GM19099 (cell line): Measurements from ENCODE around the gene HCN1.

Experiments
- POLR2A ChIP-seq: IDR thresholded peaks from 3 replicates; pipeline ENCODE4 v1.6.1; 2011; ENCODE audit warnings: low read depth; ENCODE audit not compliant: insufficient read length; ENCODE audit errors: extremely low read depth

HCN1 gene

GRCh38 chr5:45532826-45533624 lies 163.2 kb downstream of the HCN1 start:
- TF ChIP-seq POLR2A: no peak

DNA sequence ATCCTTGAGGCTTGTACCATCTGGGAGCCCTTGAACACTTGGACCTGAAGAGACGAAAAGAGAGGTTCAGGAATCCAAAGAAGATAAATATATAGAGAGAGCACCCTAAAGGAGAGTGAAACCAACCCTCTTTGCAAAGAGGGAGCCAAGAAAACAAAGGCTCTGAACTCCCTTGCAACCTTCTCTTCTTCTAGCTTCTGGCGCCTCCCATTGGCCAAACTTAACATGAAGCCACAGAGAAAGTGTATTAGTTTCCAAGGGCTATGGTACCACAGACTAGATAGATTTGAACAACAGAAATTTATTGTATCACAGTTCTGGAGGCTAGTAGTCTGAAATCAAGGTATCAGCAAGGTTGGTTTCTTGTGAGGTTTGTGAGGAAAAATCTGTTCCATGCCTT lies 175.1 kb downstream of the HCN1 start:
- no peak for TF ChIP-seq POLR2A

- no peak for TF ChIP-seq POLR2A
Observed at GRCh38 chr5:45512521-45512920, 183.7 kb downstream of the HCN1 start.

DNA sequence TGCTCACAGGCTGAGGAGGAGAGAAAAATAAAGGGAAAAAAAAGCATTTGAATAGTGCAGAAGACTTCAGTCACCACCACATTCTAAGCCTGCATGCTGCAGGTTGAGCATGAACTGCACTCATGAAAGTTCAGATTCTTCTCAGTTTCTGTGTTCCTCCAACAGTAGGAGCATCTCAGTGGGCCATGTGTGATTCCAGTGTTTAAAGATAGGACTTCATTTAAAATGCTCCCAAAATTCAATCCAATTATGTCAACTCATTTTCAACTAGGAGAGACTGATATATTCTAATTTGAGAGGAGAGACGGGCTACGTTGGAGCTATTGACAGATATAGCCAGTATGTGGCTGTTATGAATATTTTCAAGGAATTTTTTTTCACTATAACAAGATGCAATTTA lies 186.8 kb downstream of the HCN1 start:
- TF ChIP-seq POLR2A: no peak

DNA sequence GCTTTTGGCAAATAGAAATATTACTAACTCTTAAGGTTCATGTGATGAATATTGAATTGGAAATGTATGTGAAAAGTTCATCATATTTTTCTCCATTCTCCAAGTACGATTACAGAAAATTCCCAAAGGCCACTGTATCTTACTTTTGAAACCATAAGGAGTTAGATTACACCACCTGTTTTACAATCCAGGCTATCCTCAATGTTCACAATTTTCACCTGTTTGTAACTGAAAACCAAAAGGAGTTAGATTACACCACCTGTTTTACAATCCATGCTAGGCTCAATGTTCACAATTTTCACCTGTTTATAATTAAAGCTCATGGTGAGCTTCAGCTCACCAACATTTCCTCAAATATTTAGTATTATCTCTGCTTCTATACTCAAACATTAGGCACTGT lies 188.0 kb downstream of the HCN1 start:
- no peak for TF ChIP-seq POLR2A

DNA sequence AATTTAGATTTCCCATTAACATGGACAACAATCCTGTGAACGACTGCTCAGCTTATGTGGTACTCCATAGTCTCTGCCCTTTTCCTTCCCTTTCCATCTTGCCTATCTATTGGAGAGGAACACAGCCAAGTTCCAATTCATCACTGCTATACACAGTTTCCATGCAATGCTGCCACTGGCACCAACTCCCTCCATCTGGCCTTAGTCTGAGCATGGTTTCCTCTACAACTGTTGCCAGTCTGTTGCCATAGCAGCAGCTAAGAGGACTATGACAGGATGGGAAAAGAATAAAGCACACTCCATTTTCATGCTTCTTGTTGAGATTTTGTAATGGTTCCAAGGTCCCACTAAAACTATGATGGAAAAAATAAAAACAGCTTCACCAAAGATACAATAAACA lies 189.0 kb downstream of the HCN1 start:
- no peak for TF ChIP-seq POLR2A

- TF ChIP-seq POLR2A: no peak
Observed at GRCh38 chr5:45491368-45491767, 204.8 kb downstream of the HCN1 start.

GRCh38 chr5:45484781-45485180 lies 211.4 kb downstream of the HCN1 start:
- no peak for TF ChIP-seq POLR2A

GRCh38 chr5:45454114-45454513 lies 242.1 kb downstream of the HCN1 start:
- TF ChIP-seq POLR2A: no peak

DNA sequence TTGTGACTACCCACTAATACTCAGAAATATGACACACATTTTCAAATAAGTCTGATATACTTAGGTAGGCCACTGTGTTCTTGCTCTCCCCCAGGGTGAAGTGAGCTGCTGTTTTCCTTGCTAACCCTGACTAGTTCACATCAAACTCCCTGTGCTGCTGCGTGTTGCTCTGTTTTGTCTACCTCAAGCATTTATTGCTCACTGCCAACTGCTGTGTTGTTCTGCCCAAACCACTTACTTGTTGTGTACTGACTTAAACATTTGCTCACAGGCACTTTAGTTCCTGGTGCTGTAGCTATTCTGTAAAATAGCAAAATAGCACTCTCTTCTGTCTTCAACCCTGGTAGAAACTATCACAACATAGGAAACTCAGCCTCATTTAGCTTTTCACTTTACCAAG lies 255.7 kb downstream of the HCN1 start:
- TF ChIP-seq POLR2A: no peak

DNA sequence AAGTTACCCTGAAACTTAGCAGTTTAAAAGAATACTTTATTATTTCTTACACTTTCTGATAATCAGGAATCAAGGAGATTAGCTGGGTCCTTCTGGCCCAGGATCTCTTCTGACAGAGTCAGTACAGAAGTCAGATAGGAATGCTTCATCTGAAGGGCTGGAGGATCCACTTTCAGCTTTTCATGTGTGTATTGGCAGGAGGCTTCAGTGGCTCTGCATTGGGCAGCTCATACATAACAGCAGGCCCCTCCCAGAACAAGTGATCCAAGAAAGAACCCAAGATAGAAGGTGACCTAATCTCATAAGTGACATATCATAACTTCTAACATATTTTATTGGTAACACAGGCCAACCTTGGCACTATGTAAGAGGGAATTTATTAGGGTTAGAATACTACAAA lies 258.4 kb downstream of the HCN1 start:
- TF ChIP-seq POLR2A: no peak

DNA sequence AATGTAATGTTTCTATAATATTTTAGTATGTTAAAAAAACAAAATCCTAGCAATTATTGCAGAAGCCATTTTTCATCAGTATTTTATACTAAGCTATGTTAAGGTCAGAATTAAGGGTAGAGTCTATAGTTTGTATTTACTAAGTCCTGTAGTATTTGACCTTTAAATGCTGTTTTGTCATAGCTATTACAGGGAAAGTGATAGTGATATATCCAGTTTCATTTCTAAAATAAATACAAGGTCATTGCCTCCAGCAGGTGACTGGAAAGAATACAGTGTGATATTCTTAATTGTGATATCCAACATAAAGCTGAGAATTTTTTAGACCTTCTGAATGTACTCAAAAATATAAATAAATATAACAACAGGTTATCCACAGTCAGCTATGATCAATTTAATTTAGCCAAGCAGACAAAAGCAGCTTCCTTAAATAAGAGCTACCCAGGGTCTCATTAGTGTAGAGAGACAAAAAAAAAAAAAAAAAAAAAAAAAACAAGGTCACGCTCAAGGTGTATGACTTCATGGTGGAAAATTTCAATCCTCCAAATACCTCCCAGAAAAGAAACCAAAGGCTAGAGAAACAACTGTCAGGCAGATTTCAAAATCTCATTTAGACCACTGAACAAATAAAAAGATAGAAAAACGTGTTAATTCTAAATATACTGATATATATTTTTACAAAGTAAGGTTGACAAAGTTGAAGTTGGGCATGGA lies 278.7 kb downstream of the HCN1 start:
- no peak for TF ChIP-seq POLR2A

GRCh38 chr5:45414620-45415573 lies 281.3 kb downstream of the HCN1 start:
- no peak for TF ChIP-seq POLR2A

DNA sequence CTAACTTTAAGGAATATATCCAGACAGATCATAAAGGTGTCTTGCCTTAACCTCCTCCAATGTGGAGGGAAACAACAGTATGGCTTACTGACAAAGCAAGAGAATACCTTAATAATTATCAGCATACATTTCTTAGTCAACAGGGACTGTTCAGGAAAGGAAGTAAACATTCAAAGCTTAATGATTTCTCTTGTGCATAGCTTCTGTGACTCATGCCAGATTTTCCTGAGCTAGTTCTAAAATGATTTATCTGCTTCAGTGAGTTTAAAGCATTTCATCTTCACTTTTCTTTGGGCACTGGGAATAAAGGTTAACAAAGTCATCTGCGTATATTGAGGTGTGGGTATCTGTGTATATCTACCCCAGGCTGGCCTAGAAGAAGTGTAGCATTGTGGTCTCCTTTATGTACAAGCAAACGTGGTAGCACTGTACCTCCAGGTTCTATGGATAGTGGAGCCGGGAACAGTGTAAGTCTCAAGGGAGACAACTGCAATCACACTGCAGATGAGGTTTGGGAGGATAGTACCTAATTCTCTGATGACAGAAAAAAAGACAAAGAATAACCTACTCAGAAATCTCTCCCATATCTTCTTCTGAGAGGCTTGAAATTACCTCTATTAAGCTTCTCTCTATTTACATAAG lies 284.1 kb downstream of the HCN1 start:
- TF ChIP-seq POLR2A: no peak
